ENCODE measurements around the gene AQP12A. TPM values are rescaled to one million over a fixed set of nuclear protein-coding genes. Genes with fewer than 3 reads are reported as not detected.

Gene AQP12A
- total and polyA plus RNA-seq, 2 experiments from 2014 or later: not detected

GRCh38 chr2:240725266-240725665 is 33.6 kb downstream of the AQP12A start:
- H4K20me1 ChIP-seq (replicated peaks; ENCODE audit: insufficient read depth): no peaks in the 10 kb centered on the region
- no peak overlapping the region for H2AFZ ChIP-seq
- H3K4me1 Mint-ChIP-seq: no peaks in the 10 kb centered on the region; the same call in 2 of the 3 replicates
- H3K27me3 ChIP-seq (ENCODE audit: insufficient read depth): no peaks in the 10 kb centered on the region
- peaks cover 38% of the 10 kb centered on the region for H3K27me3 Mint-ChIP-seq (ENCODE audit: insufficient read depth, low read depth, poor library complexity)
- H3K36me3 Mint-ChIP-seq (ENCODE audit: low read depth): peaks cover 45% of the 10 kb centered on the region
- no peaks in the 10 kb centered on the region for H3K4me1 ChIP-seq (ENCODE audit: insufficient read depth)
- H3K4me3 ChIP-seq: no peak overlapping the region
- no peak overlapping the region for H3K27ac ChIP-seq (ENCODE audit: low read depth)
- H3K27ac Mint-ChIP-seq: no peak overlapping the region
- no peaks in the 10 kb centered on the region for H3K79me2 ChIP-seq (replicated peaks; ENCODE audit: insufficient read depth)
- no peaks in the 10 kb centered on the region for H3K9me2 ChIP-seq (ENCODE audit: insufficient read depth)
- H3K4me2 ChIP-seq: no peak overlapping the region
- DNase-seq (ENCODE audit: low spot score): no peak
- H3F3A ChIP-seq (replicated peaks; ENCODE audit: low read depth): no peaks in the 10 kb centered on the region
- TF ChIP-seq JUNB (IDR thresholded peaks at IDR 0.05; ENCODE audit: unreplicated experiment): no peak
- TF ChIP-seq POLR2AphosphoS5 (IDR thresholded peaks at IDR 0.05; ENCODE audit: low read depth): no peak
- no peak for TF ChIP-seq ZNF462 (CRISPR knock-in tag; IDR thresholded peaks at IDR 0.05)
- no peak for TF ChIP-seq EZH2 (IDR thresholded peaks at IDR 0.05; ENCODE audit: low read depth, unreplicated experiment)
- TF ChIP-seq CREB1 (CRISPR knock-in tag; IDR thresholded peaks at IDR 0.05; ENCODE audit: low read depth): no peak
- TF ChIP-seq NANOG (IDR thresholded peaks at IDR 0.05; ENCODE audit: borderline replicate concordance): no peak
- H3K4me3 Mint-ChIP-seq: no peak overlapping the region
- peaks cover 12% of the 10 kb centered on the region; the same call in 1 of the 2 replicates for H3K36me3 ChIP-seq (ENCODE audit: insufficient read depth)
- 0 out of 3 replicates have a peak, but pooled peaks cover 4% of the 10 kb centered on the region for H3K9me3 Mint-ChIP-seq
- ATAC-seq: no peak

- ATAC-seq: no peak
- Mint-ChIP-seq H3K27ac (no peak overlapping the region), H3K27me3 (ENCODE audit: insufficient read depth, low read depth, poor library complexity) (peaks cover 38% of the 10 kb centered on the region), H3K36me3 (ENCODE audit: low read depth) (peaks cover 45% of the 10 kb centered on the region), H3K4me1 (no peaks in the 10 kb centered on the region; the same call in 2 of the 3 replicates), H3K4me3 (no peak overlapping the region), H3K9me3 (0 out of 3 replicates have a peak, but pooled peaks cover 4% of the 10 kb centered on the region)
- no peaks in the 10 kb centered on the region for H3K79me2 ChIP-seq (replicated peaks; ENCODE audit: insufficient read depth)
- H3K27me3 ChIP-seq (ENCODE audit: insufficient read depth): no peaks in the 10 kb centered on the region
- no peaks in the 10 kb centered on the region for H4K20me1 ChIP-seq (replicated peaks; ENCODE audit: insufficient read depth)
- no peak overlapping the region for H3K4me2 ChIP-seq
- H3K4me1 ChIP-seq (ENCODE audit: insufficient read depth): no peaks in the 10 kb centered on the region
- H3K4me3 ChIP-seq: no peak overlapping the region
- DNase-seq (ENCODE audit: low spot score): no peak
- no peak overlapping the region for H2AFZ ChIP-seq
- no peak overlapping the region for H3K27ac ChIP-seq (ENCODE audit: low read depth)
- H3K36me3 ChIP-seq (ENCODE audit: insufficient read depth): peaks cover 12% of the 10 kb centered on the region; the same call in 1 of the 2 replicates
- H3F3A ChIP-seq (replicated peaks; ENCODE audit: low read depth): no peaks in the 10 kb centered on the region
- no peaks in the 10 kb centered on the region for H3K9me2 ChIP-seq (ENCODE audit: insufficient read depth)
- TF ChIP-seq ETS1 (IDR thresholded peaks at IDR 0.05) (no peak), POLR2AphosphoS5 (IDR thresholded peaks at IDR 0.05; ENCODE audit: low read depth) (no peak), CTCF (conservative IDR thresholded peaks at IDR 0.05; ENCODE audit: low read depth in 2 of 2) (no peak), EZH2phosphoT487 (IDR thresholded peaks at IDR 0.05; ENCODE audit: unreplicated experiment) (no peak), CREB1 (CRISPR knock-in tag; IDR thresholded peaks at IDR 0.05; ENCODE audit: low read depth) (no peak), EZH2 (IDR thresholded peaks at IDR 0.05; ENCODE audit: low read depth, unreplicated experiment) (no peak), ZNF114 (CRISPR knock-in tag; IDR thresholded peaks at IDR 0.05) (no peak)
Observed at GRCh38 chr2:240725671-240726070, 34.0 kb downstream of the AQP12A start.
